Endodermal cell (in vitro differentiated cells): Measurements from ENCODE around the gene IL9. TPM values are rescaled to one million over a fixed set of nuclear protein-coding genes. Genes with fewer than 3 reads are reported as not detected.

Experiments used
- DNase-seq: peaks from one replicate; pipeline ENCODE4 v3.0.0-alpha.2; 2017
- H3K27ac ChIP-seq: 2 replicates; pipeline ENCODE4 v1.5.1; 2013; ENCODE audit warnings: mild to moderate bottlenecking, low read depth, low read length, moderate library complexity
- H3K27me3 ChIP-seq: 2 replicates; pipeline ENCODE4 v1.6.1; 2013; ENCODE audit warnings: mild to moderate bottlenecking, low read length, moderate library complexity; ENCODE audit not compliant: insufficient read depth, control insufficient read depth, poor library complexity, severe bottlenecking
- H3K36me3 ChIP-seq: 2 replicates; pipeline ENCODE4 v1.7.0; 2013; ENCODE audit warnings: mild to moderate bottlenecking, low read length, moderate library complexity; ENCODE audit not compliant: control insufficient read depth, insufficient read depth
- H3K4me1 ChIP-seq: one replicate; pipeline ENCODE4 v1.7.0; 2013; ENCODE audit warnings: low read length; ENCODE audit not compliant: control insufficient read depth, insufficient read depth
- H3K4me3 ChIP-seq: 2 replicates; pipeline ENCODE4 v1.5.1; 2013; ENCODE audit warnings: mild to moderate bottlenecking, low read length, moderate library complexity
- H3K9ac ChIP-seq: 2 replicates; pipeline ENCODE4 v1.6.1; 2013; ENCODE audit warnings: mild to moderate bottlenecking, low read length, moderate library complexity; ENCODE audit not compliant: poor library complexity, severe bottlenecking; ENCODE audit errors: extremely low read depth
- H3K9me3 ChIP-seq: 2 replicates; pipeline ENCODE4 v1.6.1; 2013; ENCODE audit warnings: mild to moderate bottlenecking, low read length, moderate library complexity; ENCODE audit not compliant: control insufficient read depth
- H3K27ac Mint-ChIP-seq: 2 replicates; pipeline ENCODE4 v1.8.0; 2020; ENCODE audit warnings: mixed read lengths
- H3K27me3 Mint-ChIP-seq: 2 replicates; pipeline ENCODE4 v1.8.0; 2021; ENCODE audit warnings: mild to moderate bottlenecking, mixed read lengths; ENCODE audit not compliant: insufficient read depth
- H3K36me3 Mint-ChIP-seq: 2 replicates; pipeline ENCODE4 v1.8.0; 2020; ENCODE audit warnings: low read depth, mixed read lengths
- H3K4me1 Mint-ChIP-seq: 2 replicates; pipeline ENCODE4 v1.8.0; 2020; ENCODE audit warnings: mixed read lengths
- H3K4me3 Mint-ChIP-seq: 2 replicates; pipeline ENCODE4 v1.8.0; 2020; ENCODE audit warnings: mild to moderate bottlenecking, moderate library complexity, mixed read lengths
- H3K9me3 Mint-ChIP-seq: 2 replicates; pipeline ENCODE4 v1.8.0; 2020; ENCODE audit warnings: mild to moderate bottlenecking, mixed read lengths
- CTCF ChIP-seq: fragments of 200-600 bp; sonication (generic); conservative IDR thresholded peaks from 2 replicates; pipeline ENCODE4 v1.5.0; 2021; ENCODE audit warnings: antibody characterized with exemption, mild to moderate bottlenecking
- WGBS, 2 experiments: methylation state at CpG; one replicate each; pipeline versions ENCODE4 v1.1.5 to v1.1.7; 2013; ENCODE audit warnings: missing lambda C conversion rate in 2 of 2, mixed read lengths in 1 of 2; ENCODE audit not compliant: insufficient coverage in 1 of 2, insufficient read length in 1 of 2; 5-methylcytosine and 5-hydroxymethylcytosine counted together
- total RNA-seq, 2 donors: library from RNA; stranded (reverse); fragmentation: NEBNext Ultra II Directional in 1 of 2; extraction: Animal tissue kit (Norgen Biotek cat#: 25700) in 1 of 2; gene quantifications; 2 replicates in 1 of 2; 3 replicates in 1 of 2; pipeline ENCODE4 v1.2.1, GENCODE V29; 2021

Gene IL9
- total RNA-seq, 2 donors from 2014 or later = not detected

DNA sequence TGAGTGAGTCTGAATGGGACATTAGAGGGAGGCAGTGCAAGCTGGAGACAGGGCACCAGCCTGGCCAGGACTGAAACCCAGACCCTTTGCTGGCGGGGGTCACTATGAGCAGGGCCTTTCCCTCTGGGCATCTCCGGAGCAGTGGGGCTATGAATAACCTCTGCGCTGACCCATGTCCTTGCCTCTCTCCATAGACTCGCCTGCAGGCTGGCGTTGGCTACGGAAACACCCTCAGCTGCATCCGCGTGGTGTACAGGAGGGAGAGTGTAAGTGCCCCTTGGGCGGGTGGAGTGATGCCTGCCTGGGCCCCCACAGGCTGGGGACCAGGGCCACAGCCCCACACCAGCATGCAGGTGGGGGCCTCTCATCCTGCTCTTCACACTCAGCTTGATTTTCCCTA is 45.4 kb downstream of the IL9 start:
- DNase-seq = peak; percentile 34

GRCh38 chr5:135847976-135848375 is 47.7 kb downstream of the IL9 start:
- no peak for TF ChIP-seq CTCF
- Mint-ChIP-seq H3K4me3 (no peak overlapping the region), H3K36me3 (peaks cover 3% of the 10 kb centered on the region), H3K4me1 (no peaks in the 10 kb centered on the region), H3K27me3 (peaks cover 5% of the 10 kb centered on the region), H3K9me3 (no peaks in the 10 kb centered on the region), H3K27ac (no peak overlapping the region)
- Histone ChIP-seq H3K9me3 (no peaks in the 10 kb centered on the region), H3K4me3 (no peak overlapping the region), H3K9ac (no peak overlapping the region), H3K27ac (no peak overlapping the region), H3K27me3 (no peaks in the 10 kb centered on the region), H3K4me1 (no peaks in the 10 kb centered on the region), H3K36me3 (no peaks in the 10 kb centered on the region)
- 73 to 94% methylated on average over 1 of the region's 1 CpG for WGBS, 2 experiments
- peak; percentile 28 for DNase-seq

More for the DNA sequence above, 45.4 kb downstream of the IL9 start:
- Histone ChIP-seq H3K27me3 (no peaks in the 10 kb centered on the region), H3K9ac (no peak overlapping the region), H3K9me3 (peaks cover 17% of the 10 kb centered on the region), H3K27ac (no peak overlapping the region), H3K4me3 (no peak overlapping the region), H3K4me1 (no peaks in the 10 kb centered on the region), H3K36me3 (no peaks in the 10 kb centered on the region)
- WGBS, 2 experiments = 92 to 96% methylated on average over 3 to 9 of the region's 9 CpGs
- H3K4me1 Mint-ChIP-seq = no peaks in the 10 kb centered on the region
- TF ChIP-seq CTCF = no peak
- no peak overlapping the region for H3K27ac Mint-ChIP-seq
- peaks cover 2% of the 10 kb centered on the region for H3K27me3 Mint-ChIP-seq
- no peaks in the 10 kb centered on the region for H3K9me3 Mint-ChIP-seq
- H3K36me3 Mint-ChIP-seq = peaks cover 17% of the 10 kb centered on the region
- H3K4me3 Mint-ChIP-seq = no peak overlapping the region

DNA sequence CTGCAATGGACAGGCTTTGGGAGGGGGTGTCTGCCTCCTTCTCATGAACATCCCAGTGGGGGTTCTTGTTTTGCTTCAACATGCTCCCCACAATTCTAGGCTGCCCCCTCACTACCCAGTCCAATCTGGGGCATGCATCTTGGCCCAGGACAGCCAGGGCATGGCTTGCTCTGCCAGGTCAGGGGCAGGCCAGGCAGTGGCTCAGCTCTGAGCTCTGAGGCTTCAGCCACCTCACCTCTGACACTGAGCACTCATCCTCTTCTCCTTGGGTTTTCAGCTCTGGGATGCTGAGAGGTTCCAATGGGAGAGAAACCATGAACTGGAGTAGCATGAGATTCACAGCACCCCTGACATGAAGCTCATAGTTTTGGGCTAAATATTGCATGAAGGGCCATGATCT is 49.3 kb downstream of the IL9 start:
- no peaks in the 10 kb centered on the region for H3K9me3 ChIP-seq
- H3K36me3 ChIP-seq = no peaks in the 10 kb centered on the region
- no peak overlapping the region for H3K27ac ChIP-seq
- TF ChIP-seq CTCF = no peak
- DNase-seq = peak; percentile 24
- Mint-ChIP-seq H3K27ac (no peak overlapping the region), H3K36me3 (no peaks in the 10 kb centered on the region), H3K4me3 (no peak overlapping the region), H3K9me3 (no peaks in the 10 kb centered on the region), H3K4me1 (no peaks in the 10 kb centered on the region), H3K27me3 (peaks cover 11% of the 10 kb centered on the region)
- no peaks in the 10 kb centered on the region for H3K4me1 ChIP-seq
- peaks cover 6% of the 10 kb centered on the region for H3K27me3 ChIP-seq
- no peak overlapping the region for H3K9ac ChIP-seq
- no peak overlapping the region for H3K4me3 ChIP-seq
